Activated CD8-positive, alpha-beta memory T cell treated with anti-CD3 and anti-CD28 coated beads, Interleukin-2, amount 10 ng/mL, durations not matched to agents 7 days and 5 days (primary cell): ENCODE data around the gene GEMIN7. TPM values are rescaled to one million over a fixed set of nuclear protein-coding genes. Genes with fewer than 3 reads are reported as not detected.

Experiments used
- ATAC-seq: fragments of 150-1000 bp; cut with Tn5 transposase; one replicate; pipeline ENCODE4 v1.10.0; 2021; ENCODE audit warnings: moderate library complexity
- CTCF ChIA-PET: fragments of 350-600 bp; sonication (Branson Sonifier 250); formaldehyde crosslinking; loops from one replicate; lab custom pipeline; 2021; ENCODE audit warnings: antibody characterized with exemption; lab: Charles Lee
- DNase-seq: peaks from one replicate; pipeline ENCODE4 v3.0.0-alpha.2; 2020
- H3K27ac Mint-ChIP-seq: one replicate; pipeline ENCODE4 v1.8.0; 2021; ENCODE audit warnings: mild to moderate bottlenecking, mixed read lengths
- H3K27me3 Mint-ChIP-seq: one replicate; pipeline ENCODE4 v1.8.0; 2021; ENCODE audit warnings: mixed read lengths
- H3K36me3 Mint-ChIP-seq: one replicate; pipeline ENCODE4 v1.8.0; 2021; ENCODE audit warnings: mild to moderate bottlenecking, mixed read lengths
- H3K4me1 Mint-ChIP-seq: one replicate; pipeline ENCODE4 v1.8.0; 2021; ENCODE audit warnings: mixed read lengths
- H3K4me3 Mint-ChIP-seq: one replicate; pipeline ENCODE4 v1.8.0; 2021; ENCODE audit warnings: mild to moderate bottlenecking, moderate library complexity, mixed read lengths
- H3K9me3 Mint-ChIP-seq: one replicate; pipeline ENCODE4 v1.8.0; 2022; ENCODE audit warnings: low read depth, mixed read lengths
- total RNA-seq, 2 experiments: library from RNA; stranded (reverse); gene quantifications; one replicate each; pipeline ENCODE4 v1.2.3, GENCODE V29; 2021

Gene GEMIN7
- total RNA-seq, 2 experiments from 2014 or later: 26.2 to 34.4 TPM

- Mint-ChIP-seq H3K4me1 (peaks cover 51% of the 10 kb centered on the region), H3K27ac (no peak overlapping the region), H3K27me3 (no peaks in the 10 kb centered on the region)
These were observed 18.4 kb downstream of the GEMIN7 start for GRCh38 chr19:45097450-45097775.

GRCh38 chr19:45097776-45098520, 18.9 kb downstream of the GEMIN7 start:
- CTCF ChIA-PET: interaction anchor here (0.5 to 1.5 kb wide), 3 partner anchors 18 to 97 kb away, joined by 3 read pairs; partner anchors contain the start of gene RELB
- peaks cover 5% of the 10 kb centered on the region for H3K36me3 Mint-ChIP-seq
- H3K27ac Mint-ChIP-seq: no peak overlapping the region
- DNase-seq (no peak), ATAC-seq (no peak)
- H3K9me3 Mint-ChIP-seq: no peaks in the 10 kb centered on the region
- no peak overlapping the region for H3K4me3 Mint-ChIP-seq
- H3K4me1 Mint-ChIP-seq: peaks cover 54% of the 10 kb centered on the region
- no peaks in the 10 kb centered on the region for H3K27me3 Mint-ChIP-seq

More at GRCh38 chr19:45097450-45097775, 18.4 kb downstream of the GEMIN7 start:
- no peaks in the 10 kb centered on the region for H3K9me3 Mint-ChIP-seq
- DNase-seq (no peak), ATAC-seq (no peak)
- H3K4me3 Mint-ChIP-seq: no peak overlapping the region
- CTCF ChIA-PET: interaction anchor here (1.2 kb wide), 1 partner anchor 96 kb away, joined by 3 read pairs; the partner anchor contains the start of gene RELB
- H3K36me3 Mint-ChIP-seq: peaks cover 7% of the 10 kb centered on the region

GRCh38 chr19:45098521-45099466, 19.7 kb downstream of the GEMIN7 start:
- Mint-ChIP-seq H3K27ac (peak overlapping the region; percentile 1), H3K27me3 (no peaks in the 10 kb centered on the region), H3K4me1 (peaks cover 56% of the 10 kb centered on the region), H3K9me3 (no peaks in the 10 kb centered on the region), H3K4me3 (no peak overlapping the region), H3K36me3 (peaks cover 5% of the 10 kb centered on the region)
- DNase-seq (no peak), ATAC-seq (no peak)
- CTCF ChIA-PET: interaction anchor here (0.5 to 1.5 kb wide), 5 partner anchors 19 to 97 kb away, joined by 3 read pairs; partner anchors contain the start of gene RELB

- Mint-ChIP-seq H3K9me3 (no peaks in the 10 kb centered on the region), H3K27ac (no peak overlapping the region), H3K4me1 (peaks cover 56% of the 10 kb centered on the region), H3K4me3 (no peak overlapping the region), H3K36me3 (peaks cover 3% of the 10 kb centered on the region), H3K27me3 (no peaks in the 10 kb centered on the region)
- ATAC-seq (no peak), DNase-seq (no peak)
- CTCF ChIA-PET: interaction anchor here (1.4 to 1.5 kb wide), 2 partner anchors 20 to 40 kb away, joined by 3 read pairs; no protein-coding TSS in a partner anchor
These were observed 20.6 kb downstream of the GEMIN7 start for GRCh38 chr19:45099467-45100191.

GRCh38 chr19:45100201-45100600, 21.1 kb downstream of the GEMIN7 start:
- CTCF ChIA-PET: interaction anchor here (1.4 kb wide), 1 partner anchor 41 kb away, joined by 3 read pairs; no protein-coding TSS in a partner anchor
- H3K27ac Mint-ChIP-seq: no peak overlapping the region
- H3K4me1 Mint-ChIP-seq: peaks cover 58% of the 10 kb centered on the region
- no peak overlapping the region for H3K4me3 Mint-ChIP-seq
- ATAC-seq (no peak), DNase-seq (no peak)
- peaks cover 1% of the 10 kb centered on the region for H3K36me3 Mint-ChIP-seq
- H3K27me3 Mint-ChIP-seq: no peaks in the 10 kb centered on the region
- no peaks in the 10 kb centered on the region for H3K9me3 Mint-ChIP-seq

- DNase-seq: no peak
- no peak overlapping the region for H3K27ac Mint-ChIP-seq
- no peak for ATAC-seq
- CTCF ChIA-PET: interaction anchor here (2.1 to 3.1 kb wide), 2 partner anchors 17 to 86 kb away, joined by 5 to 12 read pairs; no protein-coding TSS in a partner anchor
- H3K36me3 Mint-ChIP-seq: peaks cover 1% of the 10 kb centered on the region
- H3K27me3 Mint-ChIP-seq: no peaks in the 10 kb centered on the region
- peaks cover 62% of the 10 kb centered on the region for H3K4me1 Mint-ChIP-seq
- no peaks in the 10 kb centered on the region for H3K9me3 Mint-ChIP-seq
- no peak overlapping the region for H3K4me3 Mint-ChIP-seq
These were observed 21.8 kb downstream of the GEMIN7 start for GRCh38 chr19:45100846-45101252.

- CTCF ChIA-PET: interaction anchor here (2.1 to 3.1 kb wide), 3 partner anchors 16 to 85 kb away, joined by 5 to 12 read pairs (median 11); no protein-coding TSS in a partner anchor
- Mint-ChIP-seq H3K36me3 (no peaks in the 10 kb centered on the region), H3K9me3 (no peaks in the 10 kb centered on the region), H3K4me3 (no peak overlapping the region), H3K27me3 (no peaks in the 10 kb centered on the region), H3K4me1 (peaks cover 54% of the 10 kb centered on the region), H3K27ac (no peak overlapping the region)
- no peak for DNase-seq
- no peak for ATAC-seq
These were observed 22.7 kb downstream of the GEMIN7 start for GRCh38 chr19:45101806-45102205.

GRCh38 chr19:45102481-45102880, 23.4 kb downstream of the GEMIN7 start:
- H3K4me1 Mint-ChIP-seq: peaks cover 51% of the 10 kb centered on the region
- DNase-seq: no peak
- CTCF ChIA-PET: interaction anchor here (0.6 to 3.1 kb wide), 10 partner anchors 10 to 116 kb away, joined by 3 to 14 read pairs (median 4); partner anchors contain the start of genes CLASRP, PPP1R37 and TRAPPC6A
- no peak overlapping the region for H3K27ac Mint-ChIP-seq
- no peak for ATAC-seq
- H3K9me3 Mint-ChIP-seq: no peaks in the 10 kb centered on the region
- no peaks in the 10 kb centered on the region for H3K36me3 Mint-ChIP-seq
- no peaks in the 10 kb centered on the region for H3K27me3 Mint-ChIP-seq
- H3K4me3 Mint-ChIP-seq: no peak overlapping the region

GRCh38 chr19:45103156-45103507, 24.1 kb downstream of the GEMIN7 start:
- Mint-ChIP-seq H3K4me3 (peak overlapping the region; percentile 26), H3K27me3 (no peaks in the 10 kb centered on the region), H3K9me3 (no peaks in the 10 kb centered on the region), H3K27ac (peak overlapping the region; percentile 30), H3K36me3 (no peaks in the 10 kb centered on the region), H3K4me1 (peaks cover 45% of the 10 kb centered on the region)
- CTCF ChIA-PET: interaction anchor here (0.6 to 3.1 kb wide), 14 partner anchors 11 to 116 kb away, joined by 3 to 14 read pairs (median 3); partner anchors contain the start of genes CLASRP, PPP1R37 and TRAPPC6A
- ATAC-seq: peak; percentile 90
- DNase-seq: peak; percentile 79

GRCh38 chr19:45103508-45104319, 24.7 kb downstream of the GEMIN7 start:
- Mint-ChIP-seq H3K27me3 (no peaks in the 10 kb centered on the region), H3K27ac (peak overlapping the region; percentile 30), H3K4me1 (peaks cover 42% of the 10 kb centered on the region), H3K36me3 (no peaks in the 10 kb centered on the region), H3K9me3 (no peaks in the 10 kb centered on the region), H3K4me3 (peak overlapping the region; percentile 26)
- DNase-seq: no peak
- CTCF ChIA-PET: interaction anchor here (0.6 to 3.1 kb wide), 13 partner anchors 10 to 88 kb away, joined by 3 to 14 read pairs (median 3); partner anchors contain the start of genes CLASRP, PPP1R37 and TRAPPC6A
- ATAC-seq: peak; percentile 24

GRCh38 chr19:45104658-45105349, 25.7 kb downstream of the GEMIN7 start:
- H3K36me3 Mint-ChIP-seq: no peaks in the 10 kb centered on the region
- H3K27me3 Mint-ChIP-seq: no peaks in the 10 kb centered on the region
- DNase-seq: no peak
- CTCF ChIA-PET: interaction anchor here (3.1 kb wide), 1 partner anchor 20 kb away, joined by 11 read pairs; no protein-coding TSS in a partner anchor
- peak overlapping the region; percentile 17 for H3K27ac Mint-ChIP-seq
- ATAC-seq: no peak
- no peaks in the 10 kb centered on the region for H3K9me3 Mint-ChIP-seq
- H3K4me1 Mint-ChIP-seq: peaks cover 39% of the 10 kb centered on the region
- no peak overlapping the region for H3K4me3 Mint-ChIP-seq
